GM19468 (cell line): ENCODE measurements around the gene SLC26A1.

Experiments used
- ATAC-seq: cut with Tn5 transposase; IDR thresholded peaks from one replicate; pipeline ENCODE4 v1.9.1; 2021; ENCODE audit warnings: mild to moderate bottlenecking, moderate library complexity, moderate number of reproducible peaks; ENCODE audit not compliant: unreplicated experiment; ENCODE audit errors: extremely low read depth

Gene SLC26A1

DNA sequence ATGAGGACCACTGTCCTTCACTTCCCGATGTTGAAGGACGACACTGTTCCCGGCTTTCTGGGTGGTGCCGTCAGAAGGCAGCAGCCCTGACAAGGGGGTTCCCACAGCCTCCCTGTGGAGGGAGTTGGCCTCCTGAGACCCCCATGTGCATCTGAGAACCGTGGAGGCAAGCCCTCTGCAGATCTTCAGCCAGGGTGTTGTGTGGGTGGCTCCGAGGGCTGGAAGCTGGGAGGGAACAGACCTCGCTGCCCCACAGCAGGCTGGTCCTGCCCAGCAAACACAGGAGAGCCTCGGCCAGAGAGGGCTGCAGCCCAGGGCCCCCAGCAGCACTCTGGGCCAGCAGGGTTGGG lies 36.0 kb downstream of the SLC26A1 start:
- no peak for ATAC-seq

DNA sequence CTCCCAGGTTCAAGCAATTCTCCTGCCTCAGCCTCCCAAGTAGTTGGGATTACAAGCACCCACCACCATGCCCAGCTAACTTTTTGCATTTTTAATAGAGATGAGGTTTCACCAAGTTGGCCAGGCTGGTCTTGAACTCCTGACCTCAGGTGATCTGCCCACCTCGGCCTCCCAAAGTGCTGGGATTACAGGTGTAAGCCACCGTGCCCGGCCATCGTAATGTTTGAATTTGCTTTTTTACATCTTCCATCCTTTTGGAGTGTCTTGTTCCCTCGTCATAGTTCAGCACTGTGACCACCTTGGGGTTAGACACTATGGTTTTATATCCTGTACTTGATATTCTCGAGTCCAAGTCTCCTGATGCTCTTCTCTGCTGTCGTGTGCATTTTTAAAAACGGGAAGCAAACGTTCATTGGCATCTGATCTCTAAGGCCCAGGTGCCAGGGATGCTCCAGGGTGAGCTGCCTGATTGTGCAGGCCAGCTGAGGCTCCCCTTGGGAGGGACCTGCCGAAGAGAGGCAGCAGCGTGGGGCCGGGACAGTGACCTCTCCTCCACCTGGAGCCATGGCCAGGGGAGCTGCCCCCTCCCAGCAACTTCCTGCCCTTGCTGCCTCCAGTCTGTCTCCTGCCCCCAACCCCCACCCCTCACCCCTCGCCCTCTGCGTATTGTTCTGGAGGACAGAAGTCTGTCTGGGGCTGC lies 36.5 kb downstream of the SLC26A1 start:
- no peak for ATAC-seq

DNA sequence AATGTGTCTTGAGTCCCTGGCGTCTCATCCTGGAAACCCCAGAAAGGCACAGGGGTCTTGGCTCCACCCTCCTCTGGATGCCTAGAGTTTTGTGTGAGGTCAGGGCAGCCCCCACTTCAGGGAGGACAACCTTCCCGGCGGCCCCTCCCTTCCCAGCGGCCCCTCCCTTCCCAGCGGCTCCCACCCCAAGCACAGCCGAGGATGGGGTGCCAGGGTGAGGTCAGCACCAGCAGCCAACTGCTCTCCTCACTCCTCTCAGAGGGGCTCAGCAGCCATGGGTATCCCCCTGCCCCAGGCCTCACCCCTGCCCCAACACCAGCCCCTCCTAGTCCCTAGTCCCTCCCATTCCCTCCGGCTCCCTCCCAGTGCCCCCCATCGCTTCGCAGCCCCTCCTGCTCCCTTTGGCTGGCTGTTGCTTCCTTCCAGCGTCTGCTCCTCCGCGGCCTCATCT lies 37.2 kb downstream of the SLC26A1 start:
- no peak for ATAC-seq

DNA sequence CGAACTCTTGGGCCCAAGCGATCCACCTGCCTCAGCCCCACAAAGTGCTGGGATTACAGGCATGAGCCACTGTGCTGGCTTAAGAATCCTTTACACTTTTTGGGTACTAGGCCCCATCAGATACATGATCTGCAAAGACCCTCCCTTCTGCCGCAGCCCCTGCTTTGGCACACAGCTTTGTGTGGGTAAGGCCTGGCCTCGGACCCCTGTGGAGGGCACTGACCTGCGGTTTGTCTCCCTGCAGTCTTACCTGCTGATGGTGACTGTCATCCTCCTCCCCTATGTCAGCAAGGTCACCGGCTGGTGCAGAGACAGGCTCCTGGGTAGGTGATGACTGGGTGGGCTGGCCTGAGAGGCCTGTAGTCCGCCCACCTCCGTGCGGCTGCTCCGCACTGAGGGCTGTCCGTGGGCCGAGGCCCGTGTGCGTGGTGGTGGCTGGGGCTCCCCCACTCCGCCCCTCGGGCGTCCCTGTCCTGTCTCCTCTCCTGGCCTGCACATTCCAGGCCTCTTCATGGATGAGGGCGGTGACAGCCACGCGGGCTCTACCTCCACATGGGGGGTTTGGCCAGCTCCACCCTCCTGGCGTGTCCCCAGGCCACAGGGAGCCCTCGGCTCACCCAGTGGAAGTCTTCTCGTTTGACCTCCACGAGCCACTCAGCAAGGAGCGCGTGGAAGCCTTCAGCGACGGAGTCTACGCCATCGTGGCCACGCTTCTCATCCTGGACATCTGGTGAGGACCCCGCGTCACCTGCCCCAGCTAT lies 37.9 kb downstream of the SLC26A1 start:
- no peak for ATAC-seq

DNA sequence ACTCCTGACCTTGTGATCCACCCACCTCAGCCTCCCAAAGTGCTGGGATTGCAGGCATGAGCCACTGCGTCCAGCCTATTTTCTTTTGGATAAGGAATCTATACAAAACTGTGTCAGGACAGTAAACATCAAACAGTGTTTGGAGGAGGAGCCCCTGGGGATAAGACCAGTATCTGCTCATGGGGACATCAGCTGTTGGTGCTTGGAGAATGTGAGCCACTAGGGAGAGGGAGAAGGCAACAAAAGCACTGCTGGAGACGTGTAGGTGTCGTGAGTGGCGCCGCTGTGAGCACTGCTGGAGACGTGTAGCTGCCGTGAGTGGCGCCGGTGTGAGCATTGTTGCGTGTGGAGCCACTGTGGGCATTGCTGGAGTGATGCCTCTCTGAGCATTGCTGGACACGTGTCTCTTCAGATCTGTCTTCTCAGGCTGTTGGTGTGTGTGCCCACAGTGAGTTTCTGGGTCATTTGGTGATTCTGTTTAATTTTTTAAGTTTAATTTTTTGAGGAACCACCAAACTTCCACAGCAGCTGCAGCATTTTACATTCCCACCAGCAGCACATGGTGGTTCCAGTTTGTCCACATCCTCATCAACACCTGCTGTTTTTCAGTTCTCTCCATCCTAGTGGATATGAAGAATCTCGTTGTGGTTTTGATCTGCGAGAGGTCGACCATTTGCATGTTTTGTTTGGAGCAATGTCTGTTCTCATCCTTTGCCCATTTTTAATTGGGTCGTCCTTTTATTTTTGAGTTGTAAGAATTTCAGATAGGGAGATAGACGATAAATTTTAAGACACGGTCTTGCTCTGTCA lies 38.8 kb downstream of the SLC26A1 start:
- ATAC-seq, result no peak

DNA sequence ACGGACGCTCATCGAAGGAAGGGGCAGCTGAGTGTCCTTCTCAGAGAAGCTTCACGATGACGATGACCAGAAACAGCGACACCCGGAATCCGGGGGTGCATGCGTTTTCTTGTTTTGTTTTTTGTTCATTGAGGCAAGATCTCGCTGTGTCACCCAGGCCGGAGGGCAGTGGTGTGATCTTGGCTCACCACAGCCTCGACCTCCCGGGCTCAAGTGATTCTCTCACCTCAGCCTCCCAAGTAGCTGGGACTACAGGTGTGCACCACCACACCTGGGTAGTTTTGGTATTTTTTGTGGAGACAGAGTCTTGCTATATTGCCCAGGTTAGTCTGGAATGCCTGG lies 39.7 kb downstream of the SLC26A1 start:
- ATAC-seq, result no peak

DNA sequence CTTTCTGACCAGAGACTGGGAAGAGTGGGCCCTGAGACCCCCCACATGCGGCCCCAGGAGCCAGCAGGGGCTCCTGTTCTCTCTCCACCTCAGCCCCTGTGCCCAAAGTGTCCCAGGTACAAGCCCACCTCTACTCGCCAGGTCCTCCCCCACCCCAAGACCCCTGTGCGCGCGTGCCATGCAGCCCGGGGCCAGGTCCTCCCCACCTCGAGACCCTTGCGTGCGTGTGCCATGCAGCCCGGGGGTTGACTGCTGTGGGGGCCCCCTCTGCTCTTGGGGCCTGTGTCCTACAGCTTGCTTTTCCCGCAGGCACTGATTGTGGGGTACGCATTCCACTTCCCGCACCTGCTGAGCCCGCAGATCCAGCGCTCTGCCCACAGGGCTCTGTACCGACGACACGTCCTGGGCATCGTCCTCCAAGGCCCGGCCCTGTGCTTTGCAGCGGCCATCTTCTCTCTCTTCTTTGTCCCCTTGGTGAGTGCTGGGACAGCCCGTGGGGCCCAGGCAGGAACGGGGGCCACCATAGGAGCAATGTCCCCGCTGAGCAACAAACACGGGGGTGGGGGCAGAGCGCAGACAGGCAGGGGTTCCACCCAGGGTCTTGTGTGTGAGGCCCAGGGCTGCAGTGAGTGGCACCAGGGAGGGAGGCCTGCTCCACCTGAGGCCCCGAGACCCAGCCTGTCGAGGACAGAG lies 40.2 kb downstream of the SLC26A1 start:
- ATAC-seq, result no peak

DNA sequence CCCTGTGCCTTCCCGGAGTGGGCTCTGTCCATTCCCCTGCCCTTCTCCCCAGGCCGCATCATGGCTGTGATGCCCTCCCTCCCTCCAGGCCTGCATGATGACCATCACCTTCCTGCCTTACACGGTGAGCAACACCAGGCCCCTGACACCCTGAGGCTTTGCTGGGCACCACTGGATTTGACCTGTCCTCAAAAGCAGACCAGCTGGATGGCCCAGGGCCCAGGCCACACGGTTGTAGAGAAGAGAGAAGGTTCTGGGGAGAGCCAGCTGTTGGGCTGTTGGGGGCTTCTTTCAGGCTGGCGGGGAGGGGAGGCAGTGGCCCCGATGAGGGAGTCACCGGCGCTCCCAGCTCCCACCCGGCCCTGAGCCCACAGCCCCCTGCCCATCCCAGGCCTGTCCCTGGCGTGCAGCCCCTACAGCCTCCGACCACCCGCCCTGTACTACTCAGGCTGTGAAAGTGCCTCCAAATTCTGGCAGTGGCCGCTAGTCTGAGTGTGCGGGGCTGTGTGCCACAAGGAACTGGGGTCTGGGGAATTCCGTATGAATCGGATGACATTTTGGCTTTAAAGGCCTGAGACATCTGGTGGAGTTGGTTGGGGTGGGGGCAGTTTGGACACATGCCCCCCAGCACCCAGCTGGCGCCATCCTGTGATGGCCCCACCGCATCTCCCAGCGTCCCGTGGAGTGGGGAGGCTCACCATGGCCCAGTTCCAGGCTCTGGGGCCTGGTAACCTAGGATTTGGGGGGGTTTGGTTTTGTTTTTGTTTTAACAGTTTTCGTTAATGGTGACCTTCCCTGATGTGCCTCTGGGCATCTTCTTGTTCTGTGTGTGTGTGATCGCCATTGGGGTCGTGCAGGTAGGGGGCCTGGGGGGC lies 41.4 kb downstream of the SLC26A1 start:
- no peak for ATAC-seq

DNA sequence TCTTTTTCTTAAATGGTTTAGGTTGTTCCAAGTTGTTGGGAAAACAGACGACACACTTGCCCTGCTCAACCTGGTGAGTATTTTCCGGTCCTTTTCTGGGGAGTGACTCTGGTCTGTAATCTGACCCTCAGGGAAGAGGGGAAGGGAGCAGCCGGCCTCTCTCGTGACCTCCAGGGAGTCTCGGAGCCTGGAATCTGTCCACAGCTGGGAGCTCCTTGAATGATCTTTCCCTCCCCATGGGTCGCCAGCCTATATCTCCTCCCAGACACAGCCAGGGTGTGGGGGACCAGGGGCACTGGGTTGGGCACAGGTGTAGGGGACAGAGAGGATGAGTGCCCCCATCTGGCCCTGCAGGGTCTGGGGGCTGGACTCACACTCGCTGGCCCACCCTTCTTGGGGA lies 42.0 kb downstream of the SLC26A1 start:
- ATAC-seq, result no peak

DNA sequence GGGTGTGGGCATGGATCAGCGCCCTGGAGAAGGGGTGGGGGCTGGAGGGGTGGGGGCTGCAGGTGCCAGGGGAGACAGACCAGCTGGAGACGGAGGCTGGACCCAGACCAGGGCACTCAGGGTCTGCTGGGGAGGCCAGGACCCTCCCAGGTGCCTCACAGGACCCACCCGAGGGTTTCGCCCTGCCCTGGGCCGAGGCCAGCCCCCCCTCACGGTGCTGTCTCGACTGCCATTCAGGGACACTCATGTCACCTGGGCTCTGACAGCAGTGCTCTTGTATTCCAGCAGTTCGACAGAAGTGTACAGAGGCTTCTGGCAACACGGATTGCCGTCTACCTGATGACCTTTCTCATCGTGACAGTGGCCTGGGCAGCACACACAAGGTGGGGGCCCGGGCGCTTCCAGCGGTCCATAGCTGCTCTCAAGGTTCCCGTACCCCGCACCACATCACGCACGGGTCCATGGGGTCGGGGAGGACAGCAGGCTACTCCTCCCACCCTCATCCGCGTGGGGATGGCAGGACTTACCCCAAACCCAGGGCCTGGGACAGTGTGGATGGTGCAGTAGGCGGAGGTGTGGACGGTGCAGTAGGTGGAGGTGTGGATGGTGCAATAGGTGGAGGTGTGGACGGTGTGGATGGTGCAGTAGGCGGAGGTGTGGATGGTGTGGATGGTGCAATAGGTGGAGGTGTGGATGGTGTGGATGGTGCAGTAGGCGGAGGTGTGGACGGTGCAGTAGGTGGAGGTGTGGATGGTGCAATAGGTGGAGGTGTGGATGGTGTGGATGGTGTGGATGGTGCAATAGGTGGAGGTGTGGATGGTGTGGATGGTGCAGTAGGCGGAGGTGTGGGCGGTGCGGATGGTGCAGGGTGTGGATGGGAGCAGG lies 42.8 kb downstream of the SLC26A1 start:
- ATAC-seq, result no peak

DNA sequence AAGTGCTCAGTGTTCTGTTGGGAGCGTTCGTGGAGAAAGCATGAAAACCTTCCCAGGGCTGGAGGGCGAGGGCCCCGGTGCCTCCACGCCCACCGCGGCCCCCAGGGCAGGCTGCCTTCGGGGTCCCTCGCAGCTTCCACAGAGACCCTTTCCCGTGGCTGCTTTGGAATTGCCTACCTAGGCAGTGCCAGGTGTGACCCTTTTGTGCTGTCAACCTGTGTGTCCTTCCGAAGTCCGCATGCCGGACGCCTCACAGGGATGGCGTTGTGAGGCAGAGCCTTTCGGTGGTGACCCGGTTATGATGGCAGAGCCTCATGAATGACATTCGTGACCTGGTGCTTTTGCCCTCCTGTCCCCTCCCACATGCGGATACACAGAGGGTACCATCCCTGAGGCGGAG lies 43.5 kb downstream of the SLC26A1 start:
- no peak for ATAC-seq

DNA sequence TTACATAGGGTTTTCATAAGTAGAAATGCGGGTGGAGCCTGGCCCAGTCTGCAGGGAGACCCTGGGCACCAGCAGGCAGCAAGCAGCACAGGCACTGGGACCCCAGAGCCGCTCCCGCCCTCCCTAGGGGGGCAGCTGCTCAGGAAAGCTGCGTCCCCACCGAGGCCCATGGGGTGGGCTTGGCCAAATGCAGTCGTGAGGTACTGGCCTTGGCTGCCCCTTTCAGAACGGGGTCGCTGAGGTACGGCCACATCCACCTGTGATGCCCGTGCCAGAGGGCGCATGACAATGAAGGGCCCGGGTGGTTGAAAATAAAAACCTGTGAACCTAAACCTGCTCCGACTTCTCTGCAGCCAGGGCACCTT lies 44.3 kb downstream of the SLC26A1 start:
- ATAC-seq, result no peak

DNA sequence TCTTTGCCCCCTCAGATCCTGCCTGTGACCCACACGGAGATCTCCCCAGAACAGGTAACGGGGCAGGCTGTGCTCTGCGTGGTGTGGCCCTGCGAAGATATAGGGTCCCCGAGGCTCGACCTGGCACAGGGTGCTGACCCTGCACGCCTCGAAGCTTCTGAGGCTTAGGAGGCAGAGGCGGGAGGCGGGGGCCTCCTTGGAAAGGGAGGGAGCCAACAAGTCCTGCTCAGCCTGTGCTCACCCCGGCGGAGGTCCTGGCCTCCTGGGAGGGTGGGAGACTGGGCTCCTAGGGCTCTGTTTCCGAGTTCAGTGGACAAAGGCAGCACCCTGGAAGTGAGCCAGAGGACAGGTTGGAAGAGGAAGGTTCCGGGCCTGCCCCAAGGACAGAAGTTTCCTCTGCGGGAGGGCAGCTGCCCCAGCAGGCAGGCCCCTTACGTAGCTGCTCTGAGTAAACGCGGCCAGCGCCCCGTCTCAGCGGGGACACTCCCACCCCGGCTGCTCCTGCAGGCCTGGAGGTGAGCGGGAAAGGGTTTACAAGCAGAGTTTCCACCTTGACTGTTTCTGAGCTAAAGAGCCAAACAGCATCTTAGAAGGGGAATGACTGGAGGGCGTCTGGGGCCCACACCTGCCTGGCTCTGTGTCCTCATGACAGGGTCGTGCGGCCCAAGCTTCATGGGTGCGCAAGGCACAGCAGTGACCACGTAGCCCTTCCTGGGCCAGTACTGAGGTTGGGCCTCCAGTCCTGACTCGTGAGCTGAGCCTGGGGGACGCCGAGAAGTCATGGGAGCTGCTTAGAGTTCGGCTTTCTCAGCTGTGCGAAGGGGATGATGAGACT lies 44.9 kb downstream of the SLC26A1 start:
- no peak for ATAC-seq

DNA sequence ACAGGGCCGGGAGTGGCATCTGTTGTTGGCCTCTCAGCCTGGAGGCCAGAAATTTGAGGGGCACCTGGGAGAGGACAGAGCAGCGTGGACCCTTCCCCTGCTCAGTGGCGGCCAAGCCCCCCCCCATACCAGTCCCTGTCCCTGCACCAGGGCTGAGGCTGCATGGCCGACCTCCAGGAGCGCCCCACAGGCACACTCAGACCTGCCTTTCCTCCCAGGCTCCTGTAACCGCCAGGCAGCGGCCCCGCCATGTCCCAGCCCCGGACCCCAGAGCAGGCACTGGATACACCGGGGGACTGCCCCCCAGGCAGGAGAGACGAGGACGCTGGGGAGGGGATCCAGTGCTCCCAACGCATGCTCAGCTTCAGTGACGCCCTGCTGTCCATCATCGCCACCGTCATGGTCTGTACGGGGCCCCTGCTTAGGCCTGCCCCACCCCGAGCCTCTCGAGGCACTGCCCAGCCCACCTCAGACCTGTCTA lies 45.7 kb downstream of the SLC26A1 start:
- ATAC-seq, result no peak

DNA sequence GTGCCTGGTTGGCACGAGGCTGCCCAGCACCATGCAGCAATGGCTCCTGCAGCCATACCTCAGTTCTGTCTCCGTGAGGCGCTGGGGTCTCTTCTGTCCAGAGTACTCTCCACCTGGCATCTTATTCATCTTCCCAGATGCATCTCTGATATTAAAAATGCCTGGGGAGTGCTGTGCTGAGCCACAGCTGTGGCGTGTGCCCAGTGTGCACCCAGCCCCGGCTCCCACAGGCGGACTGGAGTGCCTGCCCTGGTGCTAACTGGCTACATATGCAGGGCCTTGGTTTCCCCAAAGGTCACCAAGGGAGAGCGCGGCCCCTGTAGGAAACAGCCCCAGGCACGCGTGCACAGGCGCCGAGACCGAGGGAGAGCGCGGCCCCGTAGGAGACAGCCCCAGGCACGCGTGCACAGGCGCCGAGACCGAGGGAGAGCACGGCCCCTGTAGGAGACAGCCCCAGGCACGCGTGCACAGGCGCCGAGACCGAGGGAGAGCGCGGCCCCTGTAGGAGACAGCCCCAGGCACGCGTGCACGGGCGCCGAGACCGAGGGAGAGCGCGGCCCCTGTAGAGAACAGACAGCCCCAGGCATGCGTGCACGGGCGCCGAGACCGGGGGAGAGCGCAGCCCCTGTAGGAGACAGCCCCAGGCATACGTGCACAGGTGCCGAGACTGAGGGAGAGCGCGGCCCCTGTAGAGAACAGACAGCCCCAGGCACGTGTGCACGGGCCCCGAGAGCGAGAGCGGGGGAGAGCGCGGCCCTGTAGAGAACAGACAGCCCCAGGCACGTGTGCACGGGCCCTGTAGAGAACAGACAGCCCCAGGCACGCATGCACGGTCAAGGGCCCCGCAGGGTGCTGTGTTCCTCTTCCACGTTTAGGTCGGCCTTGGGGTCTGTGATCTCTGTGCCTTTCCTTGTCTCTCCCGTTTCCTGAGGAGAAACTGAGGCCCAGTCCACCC lies 46.4 kb downstream of the SLC26A1 start:
- no peak for ATAC-seq

DNA sequence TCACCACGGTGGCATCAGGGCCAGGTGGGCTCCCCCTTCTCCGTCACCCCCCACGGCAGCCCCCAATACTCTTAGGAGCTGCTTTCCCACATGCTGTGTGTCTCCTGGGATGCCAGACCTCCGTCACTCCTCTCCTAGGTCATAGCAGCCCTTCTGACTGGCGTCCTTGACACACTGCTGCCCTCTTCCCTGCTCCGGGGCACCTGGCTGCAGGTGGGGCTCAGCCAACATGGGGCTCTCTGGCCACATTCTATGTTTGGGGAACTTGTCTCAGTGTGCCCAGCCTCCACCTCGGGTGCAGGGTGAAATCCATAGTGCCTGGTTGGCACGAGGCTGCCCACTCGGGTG lies 47.1 kb downstream of the SLC26A1 start:
- ATAC-seq, result no peak
